HUDEP-2 (cell line): Measurements from ENCODE around the gene CADM2.

Source experiments
- DNase-seq, 76 experiments: peaks; one replicate each; lab custom pipeline; 2025; ENCODE audit not compliant: unreplicated experiment in 76 of 76; lab: John Stamatoyannopoulos, UW

Gene CADM2

GRCh38 chr3:84983490-84983889 is 24.7 kb downstream of the CADM2 start:
- DNase-seq: no peak

DNA sequence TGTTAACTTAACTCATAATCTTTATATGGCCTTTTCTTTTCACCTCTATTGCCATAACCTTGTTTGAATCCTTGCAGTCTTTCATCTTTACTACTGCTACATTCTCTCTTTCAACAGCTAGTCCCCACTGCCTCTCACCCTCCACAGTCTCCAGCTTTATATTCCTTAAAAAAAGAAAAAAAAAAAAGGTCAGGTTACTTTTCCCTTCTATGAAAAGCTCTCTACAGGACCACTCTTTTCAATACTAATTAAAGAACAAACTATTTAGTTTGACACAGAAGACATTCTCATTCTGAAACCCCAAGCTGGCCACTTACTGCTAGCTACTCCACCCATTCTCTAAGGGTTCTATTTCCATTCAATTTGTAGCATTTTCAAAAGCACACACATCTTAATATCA is 25.6 kb downstream of the CADM2 start:
- DNase-seq: no peak

DNA sequence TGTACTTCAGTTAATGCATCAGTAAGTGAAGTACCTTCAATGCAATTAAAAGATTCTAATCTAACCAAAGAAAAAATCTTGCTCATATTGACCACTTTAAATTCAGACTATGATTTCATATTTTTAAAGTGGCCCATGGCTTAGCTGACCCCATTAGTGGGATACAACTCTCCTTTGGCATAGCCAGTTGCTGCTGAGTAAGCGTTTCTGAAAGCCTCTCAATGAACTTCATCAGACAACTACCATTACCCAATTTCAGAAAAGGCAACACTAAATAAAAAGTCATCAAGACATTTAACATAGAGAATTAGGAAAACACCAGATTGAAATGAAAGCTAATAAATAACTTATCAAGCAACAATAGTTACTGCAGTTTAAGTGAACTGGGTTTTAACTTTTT is 27.0 kb downstream of the CADM2 start:
- DNase-seq: no peak

DNA sequence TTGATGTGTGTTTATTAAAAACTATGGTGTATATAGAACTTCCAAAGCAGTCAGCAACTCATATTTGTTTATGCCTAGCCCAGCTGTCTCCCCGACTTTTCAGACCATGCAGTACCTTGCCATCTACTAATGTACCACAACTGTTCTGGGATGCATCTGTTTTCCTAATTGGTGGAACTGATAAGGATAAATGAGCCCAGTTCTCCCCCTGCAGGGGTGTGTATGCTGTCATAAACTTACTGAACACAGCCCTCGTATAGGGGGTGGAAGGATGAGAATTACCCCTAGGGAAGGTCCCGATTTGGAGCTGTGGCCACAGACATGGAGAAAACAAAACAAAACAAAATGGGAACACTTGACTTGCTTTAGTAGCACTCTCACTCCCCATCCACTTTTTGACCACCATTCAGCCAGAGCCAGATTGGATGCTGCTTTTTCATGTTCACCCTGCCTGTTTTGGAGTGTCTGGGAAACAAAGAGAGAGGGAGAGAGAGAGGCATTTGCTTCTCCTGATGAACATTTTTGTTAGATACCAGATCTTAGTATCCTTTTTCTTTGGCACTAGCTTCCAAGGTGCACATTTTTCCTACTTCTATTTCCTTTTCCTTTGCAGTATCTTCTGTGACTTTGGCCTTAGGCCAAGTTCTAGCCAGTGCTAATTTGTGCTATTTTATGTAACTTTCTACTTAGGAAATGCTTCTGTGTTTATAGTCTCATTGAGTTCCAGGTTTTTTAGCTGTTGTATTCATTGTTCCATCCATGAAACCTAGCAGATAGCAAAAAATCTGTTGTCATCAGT is 29.1 kb downstream of the CADM2 start:
- DNase-seq: no peak

GRCh38 chr3:84989102-84989501 is 30.3 kb downstream of the CADM2 start:
- no peak for DNase-seq

GRCh38 chr3:84991422-84991900 is 32.7 kb downstream of the CADM2 start:
- no peak for DNase-seq

DNA sequence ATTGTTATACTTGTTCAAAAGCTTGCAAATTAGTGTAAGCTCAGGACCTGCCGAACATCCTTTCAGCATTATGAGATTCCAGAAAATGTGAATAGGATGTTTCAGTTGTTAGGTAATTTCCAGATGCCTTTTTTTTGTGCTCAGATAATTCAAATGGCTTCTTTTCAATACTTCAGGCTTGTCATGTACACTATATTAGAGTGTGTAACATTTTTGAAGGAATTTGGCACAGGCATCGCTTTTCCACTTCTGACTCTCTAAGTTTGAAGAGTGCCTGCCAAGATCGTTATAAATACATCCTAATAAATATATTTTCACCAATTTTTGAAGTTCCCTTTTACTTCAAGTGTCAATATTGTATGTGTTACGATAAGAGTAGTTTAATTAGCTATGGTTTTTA is 35.2 kb downstream of the CADM2 start:
- DNase-seq: no peak

DNA sequence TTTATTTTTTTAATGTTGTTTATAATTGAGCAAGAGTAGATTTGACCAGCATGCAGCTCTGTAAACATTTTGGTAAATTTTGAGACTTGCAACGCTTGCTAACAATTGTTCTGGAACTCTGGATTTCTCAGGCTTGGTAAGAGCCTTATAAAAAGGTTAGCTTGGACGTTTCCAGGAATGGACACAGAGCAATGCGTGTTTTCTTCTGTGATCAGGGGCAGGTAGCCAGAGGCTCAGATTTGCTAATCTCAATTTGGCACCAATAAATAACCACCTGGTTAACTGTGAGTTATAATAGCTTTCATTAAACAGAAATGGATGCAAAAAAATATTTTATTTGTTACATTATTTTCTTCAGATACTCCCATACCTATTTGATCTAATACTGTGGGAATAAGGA is 39.8 kb downstream of the CADM2 start:
- no peak for DNase-seq

GRCh38 chr3:85003479-85003878 is 44.7 kb downstream of the CADM2 start:
- DNase-seq: no peak

- DNase-seq: no peak
These were observed 45.4 kb downstream of the CADM2 start for GRCh38 chr3:85004147-85004546.

DNA sequence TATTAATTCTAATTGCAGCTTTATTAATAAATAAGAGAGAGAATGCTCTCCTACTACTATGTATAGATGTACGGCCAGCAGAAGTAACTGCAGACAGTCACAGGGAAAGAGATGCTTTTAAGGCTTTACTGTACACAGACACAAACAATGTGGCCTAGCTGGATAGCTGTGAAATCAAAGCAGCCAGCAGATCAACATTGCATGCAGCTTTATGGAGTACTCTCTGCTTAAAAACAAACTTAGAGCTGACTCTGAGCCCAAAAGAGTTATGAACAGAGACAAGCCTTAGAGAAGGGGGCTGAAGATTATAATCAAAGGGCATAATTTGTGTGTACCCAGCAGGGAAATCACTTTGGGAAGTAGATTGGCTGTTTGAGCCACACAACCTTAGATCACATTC is 47.2 kb downstream of the CADM2 start:
- DNase-seq: no peak

DNA sequence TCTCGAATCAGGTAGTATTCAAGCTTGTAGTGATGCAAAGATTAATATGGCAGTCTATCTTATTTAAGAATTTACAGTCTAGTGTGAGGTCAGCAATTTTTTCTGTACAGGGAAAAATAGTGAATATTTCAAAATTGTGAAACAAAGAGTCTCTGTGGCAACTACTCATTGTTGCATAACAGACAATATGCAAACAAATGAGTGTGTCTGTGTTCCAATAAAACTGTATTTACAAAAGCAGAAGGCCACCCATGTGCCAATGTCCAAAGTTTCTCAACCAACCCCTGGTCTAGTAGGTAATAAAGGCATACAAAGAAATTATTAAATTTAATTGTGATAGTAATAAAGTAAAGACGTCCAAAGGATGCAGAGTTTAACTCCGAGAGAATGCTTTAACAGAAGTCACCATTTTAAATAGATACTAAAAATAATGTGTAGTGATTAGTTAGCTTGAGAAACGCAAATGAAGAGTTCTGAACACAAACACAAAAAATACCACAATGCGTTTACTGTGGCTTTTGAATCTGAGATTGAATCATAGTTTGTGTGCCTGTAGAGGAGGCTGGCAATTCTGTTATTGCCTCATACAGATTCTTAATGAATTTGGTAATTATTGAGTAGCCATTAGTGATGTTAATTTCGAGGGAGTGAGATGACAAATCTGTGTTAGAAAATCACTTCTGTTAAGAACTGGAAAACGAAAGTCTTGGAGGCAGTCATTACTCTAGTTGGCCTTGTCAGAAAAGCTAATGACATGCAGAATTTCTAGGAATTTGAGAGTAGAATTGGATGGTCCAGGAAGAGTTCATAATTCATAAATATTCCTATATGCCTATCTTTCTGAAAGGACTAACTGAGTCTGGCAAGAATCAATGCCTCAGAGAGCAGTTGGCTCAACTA is 48.7 kb downstream of the CADM2 start:
- DNase-seq: no peak

- DNase-seq: no peak
These were observed 62.0 kb downstream of the CADM2 start for GRCh38 chr3:85020828-85021227.

GRCh38 chr3:85030052-85030451 is 71.3 kb downstream of the CADM2 start:
- no peak for DNase-seq

- DNase-seq: no peak
These were observed 78.4 kb downstream of the CADM2 start for GRCh38 chr3:85037203-85037602.

- no peak for DNase-seq
These were observed 82.2 kb downstream of the CADM2 start for GRCh38 chr3:85041001-85041400.

DNA sequence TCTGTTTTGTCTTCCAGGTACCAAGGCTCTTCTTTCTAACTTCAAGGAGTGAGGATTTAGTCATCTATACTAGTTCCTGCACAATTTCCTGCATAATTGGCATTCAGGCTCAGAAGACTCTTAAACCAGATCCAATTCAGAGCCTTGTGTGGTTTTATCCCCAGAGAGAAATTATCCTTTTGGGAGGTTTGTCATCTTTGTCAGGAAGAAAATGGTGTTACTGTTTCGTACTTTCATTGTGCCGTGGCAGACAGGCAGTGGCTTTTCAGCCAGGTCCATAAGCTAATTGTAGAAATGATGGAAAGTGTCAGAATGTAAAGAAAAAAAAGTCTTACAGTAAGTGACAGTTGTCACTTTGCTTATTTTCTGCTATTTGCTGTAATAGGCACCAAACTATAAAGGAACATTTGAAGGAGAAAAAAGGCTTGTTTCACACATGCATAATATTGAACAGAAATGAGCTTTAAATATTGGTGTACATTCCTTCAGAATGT is 82.8 kb downstream of the CADM2 start:
- DNase-seq: no peak

DNA sequence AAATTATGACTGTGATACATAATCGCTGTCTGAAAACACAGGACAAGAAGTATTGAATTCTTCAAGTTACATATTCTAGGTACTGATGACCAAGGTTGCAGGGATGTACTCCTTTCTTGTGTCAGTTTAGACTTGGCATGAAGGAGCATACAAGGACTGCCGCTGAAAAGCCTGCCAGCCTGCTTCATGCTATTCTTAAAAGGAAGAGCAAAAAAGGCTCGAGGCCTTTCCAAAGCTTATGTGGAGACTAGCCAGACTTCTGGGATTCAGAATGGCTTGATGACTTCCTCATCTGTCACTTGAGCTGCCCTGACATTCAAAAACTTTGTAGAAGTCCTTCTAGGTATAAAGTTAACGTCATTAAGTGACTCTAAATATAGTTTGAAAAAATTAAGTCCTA is 92.0 kb downstream of the CADM2 start:
- DNase-seq: no peak

- no peak for DNase-seq
These were observed 93.0 kb downstream of the CADM2 start for GRCh38 chr3:85051786-85052185.

DNA sequence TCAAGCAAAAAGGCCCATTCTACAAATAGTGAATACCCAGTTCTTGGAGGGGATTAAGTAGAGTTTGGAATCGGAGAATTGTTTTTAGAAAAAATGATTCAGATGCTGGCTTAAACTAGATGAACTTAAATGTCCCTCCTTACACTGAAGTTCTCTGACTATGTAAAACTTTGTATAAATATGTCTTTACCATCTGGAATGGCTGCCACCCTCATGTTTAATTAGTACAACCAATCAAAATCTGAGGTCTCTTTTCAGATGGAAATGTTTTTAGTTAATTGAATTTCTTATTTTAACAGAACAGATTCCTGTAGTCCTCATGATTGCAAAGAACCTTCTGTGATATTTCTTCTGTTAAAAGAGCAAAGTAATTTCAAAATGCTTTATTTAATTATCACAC is 94.8 kb downstream of the CADM2 start:
- DNase-seq: no peak

DNA sequence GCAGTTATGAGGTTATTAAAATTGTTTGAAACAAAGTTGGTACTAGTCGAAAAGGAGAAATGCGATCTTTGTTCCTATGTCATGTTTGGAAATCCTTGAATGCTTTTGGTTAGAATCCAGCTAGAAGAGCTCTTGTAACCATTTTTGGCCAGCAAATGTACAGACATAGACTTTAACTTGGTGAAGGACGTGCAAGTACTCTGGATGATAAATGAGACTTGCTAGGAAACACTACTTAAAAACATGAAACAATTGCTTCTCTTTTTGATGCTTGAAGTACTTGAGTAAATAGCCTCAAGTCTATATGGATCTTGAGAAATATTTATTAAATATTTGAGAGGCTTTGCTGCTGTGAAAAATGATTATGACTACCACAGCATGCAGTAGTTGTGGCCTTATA is 95.8 kb downstream of the CADM2 start:
- DNase-seq: no peak

- no peak for DNase-seq
These were observed 110.1 kb downstream of the CADM2 start for GRCh38 chr3:85068911-85069310.
